SU-DHL-6 (cell line): Measurements from ENCODE around the gene RFTN2.

Experiments used
- H2AFZ ChIP-seq: fragments of 200-600 bp; sonication (generic); 2 replicates; pipeline ENCODE4 v1.6.1; 2014; ENCODE audit warnings: low read depth, mild to moderate bottlenecking, moderate library complexity, mixed read lengths, antibody characterized with exemption, low read length; ENCODE audit not compliant: severe bottlenecking
- H3F3A ChIP-seq: fragments of 200-600 bp; shearing (Covaris generic); 2 replicates; pipeline ENCODE4 v1.6.0; 2016; ENCODE audit warnings: antibody characterized with exemption, mild to moderate bottlenecking; ENCODE audit not compliant: insufficient read depth
- H3K27ac ChIP-seq: fragments of 200-600 bp; sonication (generic); 2 replicates; pipeline ENCODE4 v1.5.1; 2016; ENCODE audit warnings: low read depth, mild to moderate bottlenecking, low read length, moderate library complexity, mixed read lengths
- H3K27me3 ChIP-seq: fragments of 200-600 bp; sonication (generic), shearing (Covaris generic); 2 replicates; pipeline ENCODE4 v1.6.0; 2014; ENCODE audit warnings: mild to moderate bottlenecking, low read length
- H3K36me3 ChIP-seq: fragments of 200-600 bp; sonication (generic); 2 replicates; pipeline ENCODE4 v1.6.1; 2014; ENCODE audit warnings: mild to moderate bottlenecking, low read length, mixed read lengths
- H3K4me2 ChIP-seq: fragments of 300-600, 200-600 bp; shearing (Covaris generic), sonication (generic); 2 replicates; pipeline ENCODE4 v1.6.0; 2014; ENCODE audit warnings: low read length, low read depth, mild to moderate bottlenecking; ENCODE audit not compliant: poor library complexity, severe bottlenecking
- H3K4me3 ChIP-seq: fragments of 200-600 bp; sonication (generic); 2 replicates; pipeline ENCODE4 v1.5.1; 2014; ENCODE audit warnings: antibody characterized with exemption, low read length, mild to moderate bottlenecking, mixed read lengths; ENCODE audit not compliant: insufficient read depth, poor library complexity, severe bottlenecking
- H3K79me2 ChIP-seq: fragments of 200-600 bp; sonication (generic); 2 replicates; pipeline ENCODE4 v1.6.1; 2014; ENCODE audit warnings: mild to moderate bottlenecking, low read length, moderate library complexity; ENCODE audit not compliant: insufficient read depth
- H3K9ac ChIP-seq: fragments of 200-600 bp; sonication (generic); 2 replicates; pipeline ENCODE4 v1.7.0; 2014; ENCODE audit warnings: mild to moderate bottlenecking, low read length
- H3K9me2 ChIP-seq: fragments of 200-600 bp; sonication (generic); replicated peaks from 2 replicates; pipeline ENCODE4 v1.6.1; 2014; ENCODE audit warnings: low read length; ENCODE audit not compliant: insufficient read depth
- H3K9me3 ChIP-seq: fragments of 200-600 bp; sonication (generic); 2 replicates; pipeline ENCODE4 v1.6.1; 2014; ENCODE audit warnings: low read length, mixed read lengths; ENCODE audit not compliant: insufficient read depth
- H4K20me1 ChIP-seq: fragments of 200-600 bp; sonication (generic); 2 replicates; pipeline ENCODE4 v1.6.1; 2014; ENCODE audit warnings: low read depth, mild to moderate bottlenecking, antibody characterized with exemption, low read length, moderate library complexity, mixed read lengths
- CTCF ChIP-seq: fragments of 200-600 bp; sonication (generic); IDR thresholded peaks from one replicate; pipeline ENCODE4 v1.5.1; 2017; ENCODE audit warnings: antibody characterized with exemption, mild to moderate bottlenecking, low read length, moderate library complexity; ENCODE audit not compliant: insufficient read depth, poor library complexity, severe bottlenecking
- EZH2phosphoT487 ChIP-seq: fragments of 200-600 bp; sonication (generic), shearing (Covaris generic); conservative IDR thresholded peaks from 2 replicates; pipeline ENCODE4 v1.6.1; 2018; ENCODE audit warnings: mild to moderate bottlenecking, antibody characterized with exemption, low read length, moderate library complexity, mixed read lengths

RFTN2 gene

GRCh38 chr2:197669077-197669476 lies 6.3 kb downstream of the RFTN2 start:
- no peak for TF ChIP-seq EZH2phosphoT487
- TF ChIP-seq CTCF: no peak
- Histone ChIP-seq H3F3A (no peaks in the 10 kb centered on the region), H3K4me3 (no peak overlapping the region), H3K4me2 (no peak overlapping the region), H3K9me3 (no peaks in the 10 kb centered on the region), H3K27me3 (no peaks in the 10 kb centered on the region), H4K20me1 (no peaks in the 10 kb centered on the region), H3K36me3 (no peaks in the 10 kb centered on the region), H2AFZ (no peak overlapping the region), H3K9me2 (no peaks in the 10 kb centered on the region), H3K27ac (no peak overlapping the region), H3K79me2 (no peaks in the 10 kb centered on the region), H3K9ac (no peak overlapping the region)

- Histone ChIP-seq H3K27me3 (no peaks in the 10 kb centered on the region), H3K4me2 (no peak overlapping the region), H3K36me3 (no peaks in the 10 kb centered on the region), H3K79me2 (no peaks in the 10 kb centered on the region), H2AFZ (no peak overlapping the region), H3K27ac (no peak overlapping the region), H3F3A (no peaks in the 10 kb centered on the region), H3K9ac (no peak overlapping the region), H3K9me2 (no peaks in the 10 kb centered on the region), H3K4me3 (no peak overlapping the region), H3K9me3 (no peaks in the 10 kb centered on the region), H4K20me1 (no peaks in the 10 kb centered on the region)
- TF ChIP-seq EZH2phosphoT487 (no peak), CTCF (no peak)
These were observed 7.1 kb downstream of the RFTN2 start for GRCh38 chr2:197668296-197668695.

GRCh38 chr2:197666277-197666676 lies 9.1 kb downstream of the RFTN2 start:
- no peaks in the 10 kb centered on the region for H3K36me3 ChIP-seq
- no peaks in the 10 kb centered on the region for H4K20me1 ChIP-seq
- H3K4me2 ChIP-seq: no peak overlapping the region
- H3K79me2 ChIP-seq: no peaks in the 10 kb centered on the region
- no peaks in the 10 kb centered on the region for H3K9me2 ChIP-seq
- no peak overlapping the region for H3K27ac ChIP-seq
- TF ChIP-seq EZH2phosphoT487: no peak
- no peak for TF ChIP-seq CTCF
- H3K9ac ChIP-seq: no peak overlapping the region
- H3K27me3 ChIP-seq: no peaks in the 10 kb centered on the region
- no peaks in the 10 kb centered on the region for H3F3A ChIP-seq
- H2AFZ ChIP-seq: no peak overlapping the region
- H3K9me3 ChIP-seq: no peaks in the 10 kb centered on the region
- no peak overlapping the region for H3K4me3 ChIP-seq

- H3K9me2 ChIP-seq: no peaks in the 10 kb centered on the region
- H2AFZ ChIP-seq: no peak overlapping the region
- H3K27ac ChIP-seq: no peak overlapping the region
- TF ChIP-seq EZH2phosphoT487 (no peak), CTCF (no peak)
- no peaks in the 10 kb centered on the region for H3K79me2 ChIP-seq
- H3F3A ChIP-seq: no peaks in the 10 kb centered on the region
- no peaks in the 10 kb centered on the region for H4K20me1 ChIP-seq
- no peak overlapping the region for H3K4me3 ChIP-seq
- no peaks in the 10 kb centered on the region for H3K27me3 ChIP-seq
- no peaks in the 10 kb centered on the region for H3K9me3 ChIP-seq
- H3K36me3 ChIP-seq: no peaks in the 10 kb centered on the region
- H3K4me2 ChIP-seq: no peak overlapping the region
- H3K9ac ChIP-seq: no peak overlapping the region
These were observed 13.8 kb downstream of the RFTN2 start for GRCh38 chr2:197661626-197662025.
